ENCODE results near the gene ANK3.
"Not testable (repeated sequence)": the region's sequence is repeated elsewhere in the genome, so short reads cannot be mapped to it uniquely, and the experiment has no call there.

ANK3 gene

GRCh38 chr10:60298408-60299389, 91.0 kb downstream of the ANK3 start:
- DNase-seq (ENCODE audit: low read depth), result no peak
- no peak for TF ChIP-seq CTCF (IDR thresholded peaks at IDR 0.05; ENCODE audit: low read depth, low read length, missing control alignments)
- no peak overlapping the region for H3K4me3 ChIP-seq (ENCODE audit: low read depth, low read length)
- in situ Hi-C loops (cut with HindIII; ENCODE audit: low sequenced_read_pairs), result no loop called here

GRCh38 chr10:60296073-60296472, 93.6 kb downstream of the ANK3 start:
- no peak for DNase-seq (ENCODE audit: low read depth)
- no peak overlapping the region for H3K4me3 ChIP-seq (ENCODE audit: low read depth, low read length)
- TF ChIP-seq CTCF (IDR thresholded peaks at IDR 0.05; ENCODE audit: low read depth, low read length, missing control alignments), result no peak
- in situ Hi-C loops (cut with HindIII; ENCODE audit: low sequenced_read_pairs), result no loop called here

- in situ Hi-C loops (cut with HindIII; ENCODE audit: low sequenced_read_pairs), result no loop called here
- TF ChIP-seq CTCF (IDR thresholded peaks at IDR 0.05; ENCODE audit: low read depth, low read length, missing control alignments), result no peak
- DNase-seq (ENCODE audit: low read depth), result no peak
- H3K4me3 ChIP-seq (ENCODE audit: low read depth, low read length), result no peak overlapping the region
Measured at GRCh38 chr10:60295028-60295937, 94.4 kb downstream of the ANK3 start.

GRCh38 chr10:60293581-60294175, 96.0 kb downstream of the ANK3 start:
- no peak overlapping the region for H3K4me3 ChIP-seq (ENCODE audit: low read depth, low read length)
- DNase-seq (ENCODE audit: low read depth), result no peak
- in situ Hi-C loops (cut with HindIII; ENCODE audit: low sequenced_read_pairs), result loop anchor here (5.0 kb wide), 1 partner anchor 104 kb away; no protein-coding TSS in a partner anchor
- TF ChIP-seq CTCF (IDR thresholded peaks at IDR 0.05; ENCODE audit: low read depth, low read length, missing control alignments), result no peak

GRCh38 chr10:60292998-60293397, 96.7 kb downstream of the ANK3 start:
- no peak for DNase-seq (ENCODE audit: low read depth)
- no peak overlapping the region for H3K4me3 ChIP-seq (ENCODE audit: low read depth, low read length)
- TF ChIP-seq CTCF (IDR thresholded peaks at IDR 0.05; ENCODE audit: low read depth, low read length, missing control alignments), result no peak
- in situ Hi-C loops (cut with HindIII; ENCODE audit: low sequenced_read_pairs), result loop anchor here (5.0 kb wide), 1 partner anchor 104 kb away; no protein-coding TSS in a partner anchor

GRCh38 chr10:60292536-60292935, 97.1 kb downstream of the ANK3 start:
- not testable (repeated sequence) for H3K4me3 ChIP-seq (ENCODE audit: low read depth, low read length); DNase-seq (ENCODE audit: low read depth)
- in situ Hi-C loops (cut with HindIII; ENCODE audit: low sequenced_read_pairs), result loop anchor here (5.0 kb wide), 1 partner anchor 105 kb away; no protein-coding TSS in a partner anchor

All from astrocyte of the cerebellum (primary cell).